Activated CD4-positive, alpha-beta T cell treated with anti-CD3 and anti-CD28 coated beads for 1 hour (primary cell): ENCODE results near the gene SMIM45.

ENCODE experiments used
- DNase-seq: peaks from one replicate; pipeline ENCODE4 v3.0.0-alpha.2; 2020

SMIM45 gene

DNA sequence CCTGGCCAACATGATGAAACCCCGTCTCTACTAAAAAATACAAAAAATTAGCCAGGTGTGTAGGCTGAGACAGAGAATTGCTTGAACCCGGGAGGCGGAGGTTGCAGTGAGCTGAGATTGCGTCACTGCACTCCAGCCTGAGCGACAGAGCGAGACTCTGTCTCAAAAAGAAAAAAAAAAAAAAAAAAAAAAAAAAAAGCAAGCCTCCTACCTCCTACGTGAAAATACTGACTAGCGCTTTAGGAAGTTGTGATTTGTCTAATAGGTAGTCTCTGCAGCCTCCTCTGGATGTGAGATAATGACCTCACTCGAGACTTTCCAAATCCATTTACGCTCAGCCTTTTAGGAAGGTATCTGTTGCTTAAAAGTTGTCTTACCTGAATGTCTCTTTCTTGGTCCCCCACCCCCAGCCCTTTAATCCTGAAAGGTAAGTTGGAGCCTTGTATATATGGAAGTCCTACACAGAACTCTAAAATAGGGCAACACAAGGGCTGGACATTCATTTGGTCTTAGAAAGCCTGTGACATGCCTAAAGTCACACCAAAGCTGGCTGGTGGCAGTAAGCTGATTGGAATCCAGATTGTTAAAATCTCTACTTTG lies 22.8 kb downstream of the SMIM45 start:
- DNase-seq = no peak

DNA sequence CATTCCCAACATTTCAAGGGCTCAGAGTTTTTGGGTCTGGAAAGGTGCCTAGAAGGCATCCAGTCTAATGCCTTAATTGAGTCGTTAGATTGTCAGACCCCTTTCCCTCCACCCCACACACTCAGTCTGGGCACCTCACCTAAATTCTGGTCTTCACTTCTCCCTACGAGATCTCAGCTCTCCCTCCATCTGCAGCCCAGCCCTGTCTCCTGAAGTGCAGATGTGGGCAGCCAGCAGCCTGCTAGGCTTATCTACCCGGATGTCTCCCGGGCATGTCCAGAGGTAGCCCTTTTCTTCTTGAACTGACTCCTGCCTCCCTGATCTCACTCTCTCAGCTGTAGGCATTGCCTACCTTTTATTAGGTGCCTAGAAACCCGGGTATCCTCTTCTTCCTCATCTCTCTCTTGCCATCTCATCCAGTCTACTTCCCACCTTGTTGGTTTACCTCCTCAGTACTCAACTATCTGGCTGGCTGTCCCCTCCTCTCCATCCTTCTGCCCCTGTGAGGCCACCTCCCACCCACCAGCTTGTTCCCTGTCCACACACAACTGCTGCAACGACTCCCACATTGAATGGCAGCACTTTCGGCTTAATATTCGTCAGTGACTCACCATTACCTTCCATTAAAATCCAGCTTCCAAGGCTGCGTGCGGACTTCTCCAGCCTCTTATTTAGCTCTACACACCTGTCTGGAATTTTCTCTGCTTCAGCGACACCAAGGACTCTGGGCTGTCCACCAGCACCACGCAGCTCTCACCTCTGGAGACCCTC lies 23.5 kb downstream of the SMIM45 start:
- DNase-seq = no peak

DNA sequence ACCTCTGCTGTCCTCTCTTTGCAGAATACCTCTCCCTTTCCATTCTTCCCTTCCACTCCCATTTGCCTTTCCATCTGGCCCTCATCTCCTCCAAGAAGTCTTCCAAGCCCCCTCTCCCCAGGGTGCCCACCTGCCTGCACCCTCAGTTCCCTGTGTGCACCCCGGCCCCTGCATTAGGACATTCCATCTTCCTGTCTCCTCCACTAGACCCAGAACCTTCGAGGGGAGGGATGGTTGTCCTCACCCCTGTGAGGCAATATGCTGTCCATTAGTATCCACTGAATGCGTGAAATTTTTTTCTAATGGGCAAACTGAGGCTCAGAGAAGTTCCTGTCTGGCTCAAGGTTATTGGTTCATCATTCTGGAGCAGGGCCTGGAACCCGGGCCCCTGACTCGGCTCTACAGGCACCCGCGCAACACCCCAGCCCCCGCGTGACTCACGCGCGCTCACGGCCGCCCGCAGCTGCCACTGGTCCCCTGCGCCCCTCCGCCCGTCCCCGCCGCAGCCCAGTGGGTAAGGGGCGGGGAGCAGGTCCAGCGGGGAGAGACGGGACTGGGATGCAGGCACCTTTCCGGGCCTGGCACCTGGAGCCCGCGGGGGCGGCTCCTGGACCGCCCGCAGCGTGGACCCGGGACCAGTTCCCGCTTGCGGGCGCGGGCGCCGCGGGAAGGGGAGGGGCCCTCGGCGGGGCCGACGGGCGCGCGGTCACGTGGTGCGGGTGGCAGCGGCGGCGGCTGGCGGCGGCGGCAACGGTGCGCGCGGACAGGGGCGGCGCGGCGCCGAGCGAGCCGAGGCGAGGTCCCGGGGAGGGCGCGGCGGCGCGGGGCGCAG lies 24.3 kb downstream of the SMIM45 start:
- DNase-seq = peak; percentile 23

DNA sequence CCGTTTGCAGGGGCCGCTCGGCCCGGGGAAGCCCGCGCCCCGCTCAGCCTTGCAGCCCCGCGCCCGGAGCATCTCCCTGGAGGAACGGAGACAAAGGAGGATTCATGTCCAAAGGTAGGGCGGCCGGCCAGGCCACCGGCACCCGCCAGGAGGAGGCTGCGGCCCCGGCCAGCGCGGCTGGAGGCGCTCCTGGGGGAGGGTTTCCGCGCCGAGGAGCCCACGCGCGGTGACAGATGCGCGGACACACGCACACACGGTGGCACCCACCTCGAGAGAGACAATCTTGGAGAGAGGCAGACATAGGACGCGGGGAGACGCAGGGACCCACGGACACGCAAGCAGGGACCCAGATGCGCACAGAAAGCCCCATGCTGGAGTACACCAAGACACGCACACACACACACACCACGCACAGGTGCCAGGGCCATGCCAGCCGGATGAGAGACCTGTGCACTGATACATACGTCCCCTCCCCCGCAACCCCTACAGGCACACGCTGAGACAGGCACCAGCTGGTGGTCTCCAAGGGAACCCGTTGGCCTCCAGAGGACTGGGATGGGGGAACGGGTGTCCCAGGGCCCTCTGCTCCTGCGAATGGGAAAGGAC lies 25.1 kb downstream of the SMIM45 start:
- no peak for DNase-seq

DNA sequence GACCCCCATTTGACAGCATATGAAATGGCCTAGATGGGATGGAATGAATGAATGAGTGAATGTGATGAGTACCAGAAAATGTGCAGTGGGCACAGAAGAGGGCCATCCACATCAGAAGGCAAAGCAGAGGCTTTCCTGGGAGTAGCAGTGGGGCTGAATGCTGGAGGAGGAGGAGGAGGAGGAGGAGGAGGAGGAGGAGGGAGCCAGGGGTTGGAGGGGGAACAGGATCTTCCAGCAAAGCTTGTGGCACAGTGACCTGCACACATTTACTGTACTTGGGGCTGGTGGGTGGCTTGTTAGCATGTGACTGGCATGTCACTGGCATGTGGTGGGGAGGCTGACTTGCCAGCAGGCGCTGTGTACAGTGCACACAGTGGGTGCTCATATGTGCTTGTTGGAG lies 26.8 kb downstream of the SMIM45 start:
- no peak for DNase-seq

DNA sequence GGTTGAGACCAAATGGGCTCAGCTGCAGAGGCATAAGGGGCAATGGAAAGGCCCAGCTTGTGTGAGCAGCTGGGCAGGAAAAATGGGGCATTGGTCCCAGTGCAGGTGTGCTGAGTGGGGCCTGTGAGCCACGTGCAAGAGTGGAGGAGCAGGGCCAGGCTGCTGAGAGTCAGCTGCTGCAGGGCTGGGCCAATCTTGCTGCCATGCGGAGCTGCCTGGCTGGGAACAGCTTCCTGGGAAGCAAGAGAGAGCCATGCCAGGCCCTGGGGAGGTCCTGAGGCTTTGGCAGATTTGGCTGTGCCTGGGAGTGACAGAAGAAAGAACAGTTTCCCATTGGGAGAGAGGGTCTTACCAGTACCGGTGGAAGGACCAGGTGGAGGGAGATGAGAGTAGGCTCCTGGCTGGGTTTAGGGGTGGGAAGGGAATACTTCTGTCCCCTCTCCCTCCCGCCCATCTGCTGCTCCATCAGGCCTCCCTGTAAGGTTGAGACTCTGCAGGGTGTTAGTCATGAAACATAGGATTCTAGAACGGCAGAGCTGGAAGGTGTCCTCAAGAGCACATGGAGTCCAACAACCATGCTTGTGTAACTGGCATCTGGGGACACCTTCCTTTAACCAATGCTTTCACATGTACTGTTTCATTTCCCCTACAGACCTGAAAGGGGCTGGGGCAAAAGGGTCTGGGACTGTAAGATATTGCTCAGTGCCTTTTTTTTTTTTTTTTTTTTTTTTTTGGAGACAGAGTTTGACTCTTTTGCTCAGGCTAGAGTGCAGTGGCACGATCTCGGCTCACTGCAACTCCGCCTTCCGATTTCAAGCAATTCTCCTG lies 27.7 kb downstream of the SMIM45 start:
- DNase-seq = no peak

DNA sequence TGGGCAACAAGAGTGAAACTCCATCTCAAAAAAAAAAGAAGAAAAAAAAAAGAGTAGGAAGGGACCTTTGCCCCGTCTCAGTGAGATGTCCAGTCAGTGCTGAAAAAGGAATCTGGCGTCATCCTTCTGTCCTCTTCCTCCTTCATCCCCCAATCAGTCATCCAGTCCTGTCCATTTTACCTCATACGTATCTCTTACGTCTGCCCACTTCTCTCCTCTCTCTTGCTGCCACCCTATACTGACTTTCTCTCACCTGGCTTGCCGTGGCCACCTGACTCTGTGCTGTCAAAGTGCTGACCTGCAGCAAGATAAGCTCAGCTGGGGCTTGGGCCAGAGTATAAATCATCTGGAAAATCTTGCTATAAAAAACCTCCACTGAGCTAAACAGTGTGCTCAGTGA lies 30.9 kb downstream of the SMIM45 start:
- DNase-seq = no peak

DNA sequence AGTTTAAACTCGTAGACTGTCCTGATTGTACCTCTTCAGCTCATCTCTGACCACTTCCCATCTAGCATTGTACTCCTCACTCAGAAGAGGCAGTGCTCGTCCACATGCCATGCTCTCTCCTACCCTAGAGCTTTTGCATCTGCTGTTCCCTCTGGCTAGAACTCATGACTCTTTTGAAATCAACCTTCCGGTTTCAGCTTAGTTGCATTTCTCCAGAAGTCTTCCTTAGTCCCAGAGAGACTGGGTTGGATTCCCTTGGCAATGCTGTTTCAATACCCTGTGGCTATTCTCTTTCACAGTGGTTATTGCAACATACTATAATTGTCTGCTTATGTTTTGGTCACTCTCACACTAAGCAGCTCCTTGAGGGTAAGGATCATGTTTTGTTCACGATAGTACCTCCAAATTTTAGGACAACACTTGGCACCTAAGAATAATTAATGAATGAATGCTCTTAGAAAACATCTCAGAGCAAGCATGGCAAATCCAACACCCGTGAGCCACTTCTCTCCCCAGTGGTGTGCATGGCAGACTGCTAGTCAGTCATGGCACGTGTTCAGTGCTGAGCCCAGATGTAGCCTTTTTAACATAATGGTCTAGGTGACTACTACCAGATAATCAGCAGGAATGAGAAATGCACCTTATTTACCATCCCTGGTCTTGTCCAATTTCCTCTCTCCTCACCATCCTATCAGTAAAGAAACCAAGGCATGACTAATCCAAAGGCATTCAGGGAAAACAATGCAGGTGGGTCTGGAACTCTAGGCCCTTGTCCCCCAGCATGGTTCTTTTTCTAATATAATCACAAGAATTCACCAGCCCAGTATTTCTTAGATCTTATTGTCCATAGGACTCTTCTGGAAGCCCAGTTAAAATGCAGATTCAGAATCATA lies 31.8 kb downstream of the SMIM45 start:
- DNase-seq = no peak

DNA sequence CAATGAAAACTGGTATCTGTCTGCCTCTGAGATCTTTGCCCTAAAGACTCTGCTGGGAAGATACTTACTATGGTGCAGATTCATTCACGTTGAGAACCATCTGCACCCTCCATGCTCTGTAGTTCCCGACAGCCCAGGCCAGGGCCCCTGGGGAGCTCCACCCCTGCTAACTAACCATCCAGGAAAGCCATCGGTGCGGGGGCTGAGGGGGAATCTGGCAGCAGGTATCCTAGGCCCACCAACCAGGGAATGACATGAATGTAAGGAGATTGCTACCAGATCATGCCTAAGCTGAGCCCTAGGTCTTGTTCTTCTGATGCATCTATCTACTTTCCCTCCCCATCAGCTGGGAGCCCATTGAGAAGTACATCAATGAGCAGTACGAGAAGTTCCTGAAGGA lies 35.3 kb downstream of the SMIM45 start:
- no peak for DNase-seq

DNA sequence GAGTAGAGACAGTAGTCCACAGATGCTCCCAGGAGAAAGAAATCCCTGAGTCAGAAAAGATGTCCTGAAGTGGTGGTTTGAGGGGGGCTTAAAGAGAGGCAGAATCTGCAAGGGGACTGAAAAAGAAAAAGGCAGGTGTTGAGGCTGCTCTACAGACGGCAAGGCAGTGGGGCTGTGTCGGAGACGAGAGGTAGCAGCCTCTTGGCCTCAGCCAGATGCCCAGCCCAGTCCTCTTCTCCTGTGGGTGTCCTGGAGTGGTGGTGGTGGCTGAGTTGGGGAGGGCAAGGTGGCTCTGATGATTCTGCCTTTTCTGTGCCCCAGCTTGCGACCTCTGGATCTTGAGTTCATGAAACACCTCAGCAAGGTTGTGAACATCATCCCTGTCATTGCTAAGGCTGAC lies 37.3 kb downstream of the SMIM45 start:
- DNase-seq = no peak

DNA sequence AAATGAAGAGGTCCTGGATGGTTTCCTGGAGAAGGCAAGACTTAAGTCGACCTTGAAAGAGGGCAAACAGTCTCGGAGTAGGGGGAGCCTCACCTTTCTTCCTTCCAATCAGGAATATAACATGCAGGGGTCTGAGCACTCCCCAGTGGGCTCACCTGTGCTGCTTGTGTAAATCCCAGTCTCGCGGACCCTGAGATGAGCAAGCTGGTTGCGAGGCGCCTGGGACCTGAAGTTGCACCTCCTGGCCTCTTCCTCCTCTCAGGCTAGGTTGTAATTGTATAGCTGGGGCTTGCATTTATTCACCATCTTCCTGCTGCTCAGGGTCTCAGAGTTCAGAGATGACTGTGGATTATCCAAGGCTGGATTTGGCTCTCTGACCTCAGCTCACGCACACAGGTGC lies 39.2 kb downstream of the SMIM45 start:
- DNase-seq = no peak

DNA sequence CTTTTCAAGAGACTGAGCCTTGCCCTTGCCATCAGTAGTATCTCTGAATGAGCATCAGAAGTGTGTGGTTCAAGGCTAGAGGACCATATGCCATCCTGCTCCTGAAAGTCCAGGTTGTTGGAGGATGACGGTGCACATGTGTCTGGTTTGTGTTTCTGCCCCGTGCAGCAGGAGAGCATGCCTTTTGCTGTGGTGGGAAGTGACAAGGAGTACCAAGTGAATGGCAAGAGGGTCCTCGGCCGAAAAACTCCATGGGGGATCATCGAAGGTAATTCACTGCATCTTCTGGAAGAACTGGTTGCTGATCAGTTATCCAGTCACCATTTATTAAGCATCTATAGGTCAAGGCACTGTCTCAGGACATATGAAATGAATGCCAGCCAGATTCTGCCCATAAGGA lies 40.5 kb downstream of the SMIM45 start:
- no peak for DNase-seq

DNA sequence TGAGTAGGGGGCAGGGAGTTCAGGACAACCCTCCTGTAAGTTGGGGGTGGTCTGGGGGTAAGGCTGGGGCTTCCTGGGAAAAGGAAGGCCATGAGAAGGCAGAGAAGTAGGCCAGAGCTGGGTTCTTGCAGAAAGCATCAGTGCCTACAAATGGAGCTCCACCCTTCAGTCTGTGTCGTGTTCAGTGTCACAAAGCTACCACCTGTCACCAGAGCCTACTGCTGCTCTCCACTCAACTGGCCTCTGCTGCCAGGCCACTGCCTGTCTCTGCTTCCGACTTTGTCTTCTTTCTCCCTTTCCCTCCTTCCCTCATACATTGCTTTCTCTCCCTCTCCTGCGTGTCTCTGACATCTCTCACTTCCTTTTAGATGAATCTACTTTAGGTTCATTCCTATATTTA lies 43.3 kb downstream of the SMIM45 start:
- no peak for DNase-seq

DNA sequence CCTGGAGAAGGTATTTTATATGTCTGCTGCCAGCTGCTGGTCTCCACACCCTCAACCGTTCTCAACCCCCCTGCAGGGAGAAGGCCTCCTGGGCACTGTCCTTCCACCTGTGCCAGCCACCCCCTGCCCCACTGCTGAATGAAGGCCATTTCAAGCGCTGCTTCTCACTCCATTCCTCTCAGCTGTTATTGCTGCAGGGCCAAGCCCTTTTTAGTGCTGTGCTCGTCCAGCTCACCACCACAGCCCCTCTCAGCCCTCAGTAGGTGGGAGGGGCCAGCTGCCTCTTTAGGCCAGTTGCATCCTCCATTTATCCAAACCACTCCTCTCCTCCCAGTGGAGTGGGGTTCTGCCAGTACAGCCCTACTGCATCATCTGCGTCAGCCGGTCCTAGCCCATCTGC lies 44.9 kb downstream of the SMIM45 start:
- DNase-seq = no peak

DNA sequence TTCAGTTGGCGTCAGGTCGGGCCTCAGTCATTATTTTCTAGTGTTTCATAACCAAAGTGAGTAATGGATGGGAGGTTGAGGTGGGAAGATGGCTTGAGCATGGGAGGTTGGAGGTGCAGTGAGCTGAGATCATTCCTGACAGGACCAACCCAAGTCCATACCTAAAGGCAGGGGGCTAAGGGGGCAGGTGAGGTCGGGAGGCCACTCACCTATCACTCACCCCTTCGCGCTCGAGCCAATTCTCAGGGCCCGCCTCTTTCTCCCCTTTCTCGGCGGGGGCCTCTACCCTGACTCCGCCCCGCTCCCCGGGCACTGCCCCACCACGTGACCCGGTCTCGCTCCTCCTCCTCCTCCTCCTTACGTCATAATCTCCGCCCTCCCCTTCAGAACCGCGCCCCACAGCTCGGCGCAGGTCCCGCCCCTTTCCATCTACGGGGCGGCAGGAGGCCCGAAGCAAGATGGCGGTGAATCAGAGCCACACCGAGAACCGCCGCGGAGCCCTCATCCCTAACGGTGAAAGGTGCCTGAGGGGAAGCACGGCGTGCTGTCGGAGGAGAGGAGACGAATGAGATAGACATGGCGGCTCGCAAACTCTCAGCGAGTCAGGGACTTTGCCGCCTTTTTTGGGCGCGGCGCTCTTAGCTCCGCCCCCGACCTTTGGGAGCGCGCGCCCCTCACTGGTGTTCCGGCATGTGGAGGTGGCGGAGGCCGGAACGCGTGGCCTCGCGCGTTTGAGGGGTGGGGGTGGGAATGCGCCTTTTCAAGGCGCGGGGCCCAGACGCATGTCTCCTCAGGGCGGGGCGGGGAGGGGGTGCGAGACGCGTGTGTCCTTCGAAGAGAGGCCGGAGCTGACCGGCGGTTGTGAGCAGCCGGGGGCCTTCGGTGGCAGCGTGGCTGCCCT lies 46.7 kb downstream of the SMIM45 start, which contains the start of gene WBP2NL:
TSS of gene WBP2NL (plus strand) at position 428 of the 901 bp plus-strand sequence. CDS start at position 459, 31 bp downstream.
- DNase-seq = peak; percentile 85

DNA sequence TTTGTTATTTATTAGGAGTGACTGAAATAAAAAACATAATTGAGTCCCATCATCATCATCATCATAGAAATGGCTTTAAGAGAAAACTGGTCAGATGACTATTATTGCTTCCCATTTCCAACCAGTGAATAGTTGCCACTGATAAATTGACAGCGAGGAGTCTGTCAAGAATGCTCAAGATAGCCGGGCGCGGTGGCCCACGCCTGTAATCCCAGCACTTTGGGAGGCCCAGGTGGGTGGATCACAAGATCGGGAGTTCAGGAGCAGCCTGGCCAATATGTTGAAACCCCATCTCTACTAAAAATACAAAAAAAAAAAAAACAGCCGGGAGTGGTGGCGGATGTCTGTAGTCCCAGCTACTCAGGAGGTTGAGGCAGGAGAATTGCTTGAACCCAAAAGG lies 48.5 kb downstream of the SMIM45 start:
- no peak for DNase-seq

DNA sequence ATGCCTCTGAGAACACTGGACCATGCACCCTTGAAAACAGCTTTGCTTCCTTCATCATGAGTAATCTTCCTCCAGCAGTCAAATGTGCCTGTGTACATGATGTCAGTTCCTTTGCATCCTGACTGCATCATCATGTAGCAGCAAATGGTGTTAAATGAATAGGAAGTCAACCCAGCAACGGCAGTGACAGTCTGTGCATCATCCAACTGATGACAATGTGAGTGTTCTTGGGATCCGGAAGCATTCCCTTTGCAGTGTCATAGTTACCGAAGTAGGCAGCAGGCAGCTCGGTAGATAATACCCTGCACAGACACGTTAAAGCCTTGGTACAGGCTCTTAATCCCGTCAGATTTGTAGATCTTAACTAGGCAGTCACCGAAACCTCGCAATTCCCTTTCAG lies 49.2 kb downstream of the SMIM45 start:
- no peak for DNase-seq

DNA sequence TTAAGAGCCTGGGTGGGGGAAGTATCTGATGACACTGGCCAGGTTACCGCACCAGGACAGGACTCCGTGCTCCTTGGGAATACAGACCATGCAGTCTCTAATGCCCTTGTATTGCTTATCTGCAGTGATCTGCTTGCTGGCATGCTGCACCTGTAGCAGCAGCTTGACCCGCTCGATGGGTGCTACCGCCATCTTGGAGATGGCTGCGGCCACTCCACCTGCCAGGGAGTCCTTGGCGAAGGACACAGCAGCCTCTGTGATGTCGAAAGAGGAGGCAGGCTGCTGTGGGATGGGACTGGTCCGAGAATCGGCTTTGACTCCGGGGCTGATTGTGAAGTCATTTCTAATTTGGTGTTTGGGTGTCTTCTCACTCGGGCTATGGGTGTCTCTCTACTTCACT lies 49.8 kb downstream of the SMIM45 start:
- DNase-seq = no peak

DNA sequence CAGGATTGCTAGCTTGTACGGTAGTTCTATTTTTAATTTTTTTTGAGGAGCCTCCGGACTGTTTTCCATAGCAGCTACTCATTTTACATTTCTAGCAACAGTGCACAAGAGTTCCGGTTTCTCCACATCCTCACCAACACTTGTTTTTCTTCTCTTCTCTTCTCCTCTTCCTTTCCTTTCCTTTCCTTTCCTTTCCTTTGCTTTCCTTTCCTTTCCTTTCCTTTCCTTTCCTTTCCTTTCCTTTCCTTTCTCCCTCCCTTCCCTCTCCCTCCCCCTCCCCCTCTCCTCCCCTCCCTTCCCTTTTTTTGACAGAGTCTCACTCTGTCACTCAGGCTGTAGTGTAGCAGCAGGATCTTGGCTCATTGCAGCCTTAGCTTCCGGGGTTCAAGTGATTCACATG lies 56.0 kb downstream of the SMIM45 start:
- no peak for DNase-seq
